Liver (tissue), 9 donors: ENCODE measurements around the gene DNAH2. TPM values are rescaled to one million over a fixed set of nuclear protein-coding genes. Genes with fewer than 3 reads are reported as not detected.

ENCODE experiments used
- DNase-seq: peaks from one replicate; pipeline ENCODE4 v3.0.0-alpha.2; 2017; ENCODE audit warnings: low spot score
- H3K27ac ChIP-seq, 2 donors: one replicate each; pipeline ENCODE4 v1.7.0; 2013; ENCODE audit warnings: inconsistent platforms in 2 of 2, low read length in 2 of 2, control low read depth in 1 of 2, low read depth in 1 of 2, mild to moderate bottlenecking in 1 of 2
- H3K27me3 ChIP-seq, 4 donors: one replicate each; pipeline versions ENCODE4 v1.6.1 to v1.7.0; 2013; ENCODE audit warnings: low read length in 3 of 4, inconsistent platforms in 1 of 4, mild to moderate bottlenecking in 1 of 4, moderate library complexity in 1 of 4; ENCODE audit not compliant: control insufficient read depth in 4 of 4, insufficient read depth in 4 of 4
- H3K36me3 ChIP-seq, 4 donors: one replicate each; pipeline versions ENCODE4 v1.6.1 to v1.7.0; 2013; ENCODE audit warnings: low read length in 3 of 4, mild to moderate bottlenecking in 3 of 4, low read depth in 1 of 4, moderate library complexity in 1 of 4; ENCODE audit not compliant: control insufficient read depth in 4 of 4, insufficient read depth in 3 of 4
- H3K4me1 ChIP-seq, 4 donors: one replicate each; pipeline versions ENCODE4 v1.6.1 to v1.7.0; 2013; ENCODE audit warnings: low read length in 3 of 4, mild to moderate bottlenecking in 3 of 4, moderate library complexity in 1 of 4; ENCODE audit not compliant: control insufficient read depth in 4 of 4, insufficient read depth in 4 of 4
- H3K4me3 ChIP-seq, 3 donors: one replicate each; pipeline versions ENCODE4 v1.6.1 to v1.7.0; 2013; ENCODE audit warnings: low read length in 3 of 3, control low read depth in 1 of 3, low read depth in 1 of 3, mild to moderate bottlenecking in 1 of 3
- H3K9ac ChIP-seq, 2 donors: one replicate each; pipeline ENCODE4 v1.7.0; 2013; ENCODE audit warnings: low read length in 2 of 2, mild to moderate bottlenecking in 2 of 2, moderate library complexity in 2 of 2, control low read depth in 1 of 2, low read depth in 1 of 2
- H3K9me3 ChIP-seq, 4 donors: one replicate each; pipeline versions ENCODE4 v1.6.1 to v1.7.0; 2013; ENCODE audit warnings: low read length in 3 of 4; ENCODE audit not compliant: control insufficient read depth in 4 of 4
- ATF3 ChIP-seq: IDR thresholded peaks from 2 replicates; pipeline ENCODE4 v1.6.1; 2016; ENCODE audit warnings: antibody characterized with exemption
- CTCF ChIP-seq: fragments of 150-350 bp; IDR thresholded peaks from 2 replicates; pipeline ENCODE4 v1.5.1; 2017; ENCODE audit warnings: improper control_type of control experiment, low read depth, low read length; ENCODE audit not compliant: missing input control
- EGR1 ChIP-seq, 2 donors: IDR thresholded peaks; 2 replicates each; pipeline ENCODE4 v1.6.1; 2016 to 2018; ENCODE audit warnings: antibody characterized with exemption in 2 of 2, low read depth in 2 of 2
- FOXA1 ChIP-seq: IDR thresholded peaks from 2 replicates; pipeline ENCODE4 v1.6.1; 2016; ENCODE audit warnings: antibody characterized with exemption
- FOXA2 ChIP-seq: IDR thresholded peaks from 2 replicates; pipeline ENCODE4 v1.6.1; 2016; ENCODE audit warnings: antibody characterized with exemption
- GABPA ChIP-seq, 2 donors: IDR thresholded peaks in 1 of 2; conservative IDR thresholded peaks in 1 of 2; 2 replicates each; pipeline ENCODE4 v1.6.1; 2016; ENCODE audit warnings: antibody characterized with exemption in 2 of 2, mild to moderate bottlenecking in 1 of 2, moderate library complexity in 1 of 2
- HNF4A ChIP-seq, 2 donors: conservative IDR thresholded peaks; 2 replicates each; pipeline ENCODE4 v1.6.1; 2016; ENCODE audit warnings: antibody characterized with exemption in 2 of 2, mild to moderate bottlenecking in 2 of 2
- HNF4G ChIP-seq: IDR thresholded peaks from 2 replicates; pipeline ENCODE4 v1.6.1; 2016; ENCODE audit warnings: antibody characterized with exemption
- JUND ChIP-seq, 2 donors: IDR thresholded peaks; 2 replicates each; pipeline ENCODE4 v1.6.1; 2016; ENCODE audit warnings: antibody characterized with exemption in 2 of 2
- MAX ChIP-seq: IDR thresholded peaks from 2 replicates; pipeline ENCODE4 v1.6.1; 2016; ENCODE audit warnings: antibody characterized with exemption
- NR2F2 ChIP-seq: IDR thresholded peaks from 2 replicates; pipeline ENCODE4 v1.6.1; 2016; ENCODE audit warnings: antibody characterized with exemption
- RAD21 ChIP-seq, 2 donors: IDR thresholded peaks; 2 replicates each; pipeline ENCODE4 v1.6.1; 2016; ENCODE audit warnings: antibody characterized with exemption in 2 of 2, mild to moderate bottlenecking in 2 of 2
- REST ChIP-seq: IDR thresholded peaks from 2 replicates; pipeline ENCODE4 v1.6.1; 2016; ENCODE audit warnings: antibody characterized with exemption, mild to moderate bottlenecking
- RXRA ChIP-seq, 2 donors: IDR thresholded peaks; 2 replicates each; pipeline ENCODE4 v1.6.1; 2017 to 2018; ENCODE audit warnings: antibody characterized with exemption in 2 of 2, mild to moderate bottlenecking in 1 of 2
- SP1 ChIP-seq: IDR thresholded peaks from 2 replicates; pipeline ENCODE4 v1.6.1; 2018; ENCODE audit warnings: antibody characterized with exemption, mild to moderate bottlenecking
- TAF1 ChIP-seq: conservative IDR thresholded peaks from 2 replicates; pipeline ENCODE4 v1.6.1; 2016; ENCODE audit warnings: antibody characterized with exemption, mild to moderate bottlenecking
- YY1 ChIP-seq: IDR thresholded peaks from 2 replicates; pipeline ENCODE4 v1.6.1; 2016; ENCODE audit warnings: antibody characterized with exemption, mild to moderate bottlenecking
- ZBTB33 ChIP-seq: IDR thresholded peaks from 2 replicates; pipeline ENCODE4 v1.6.1; 2016; ENCODE audit warnings: antibody characterized with exemption
- WGBS: extraction: QIAGEN DNeasy Blood & Tissue Kit; methylation state at CpG from one replicate; pipeline ENCODE4 v1.1.7; 2013; 5-methylcytosine and 5-hydroxymethylcytosine counted together
- polyA plus RNA-seq, 2 donors: library from polyadenylated mRNA; stranded (reverse) in 1 of 2; unstranded in 1 of 2; fragments of 200-250 nt in 1 of 2; fragments of >200 nt in 1 of 2; fragmentation: Nextera tagmentation in 1 of 2; extraction: Ambion mirVana in 1 of 2; gene quantifications; one replicate each; pipeline versions ENCODE4 v1.2.1 to v1.2.3, GENCODE V29; 2013 to 2015
- total RNA-seq, 2 donors: library from RNA; depleted of rRNA; stranded (reverse); fragments of >200 nt; gene quantifications; one replicate each; pipeline ENCODE4 v1.2.3, GENCODE V29; 2014
- donor health status: healthy.
- donor health status: healthy.
- donor health status: healthy.
- donor health status: healthy.
- donor health status: healthy.

DNAH2 gene
- total and polyA plus RNA-seq, 4 donors, result under 0.01 to 0.25 (median 0.05) TPM

GRCh38 chr17:7849130-7849750 is 131.7 kb downstream of the DNAH2 start:
- peaks cover 22 to 54% (median 30%) of the 10 kb centered on the region in 4 donors for H3K36me3 ChIP-seq
- DNase-seq, result no peak
- no peaks in the 10 kb centered on the region for H3K27me3 ChIP-seq
- H3K9me3 ChIP-seq, result no peaks in the 10 kb centered on the region
- 85% methylated on average over 35 of the region's 35 CpGs for WGBS
- peaks cover 0 to 17% (median 12%) of the 10 kb centered on the region in 4 donors for H3K4me1 ChIP-seq
- no peak overlapping the region for H3K27ac ChIP-seq
- no peak overlapping the region for H3K9ac ChIP-seq
- TF ChIP-seq YY1 (no peak), MAX (no peak), GABPA (IDR thresholded peaks at IDR 0.05 in 1 of 2, conservative IDR thresholded peaks at IDR 0.05 in 1 of 2) (no peak), RXRA (IDR thresholded peaks at IDR 0.05) (no peak), FOXA1 (no peak), HNF4A (conservative IDR thresholded peaks at IDR 0.05) (no peak), NR2F2 (no peak), SP1 (no peak), ATF3 (no peak), ZBTB33 (no peak), JUND (IDR thresholded peaks at IDR 0.05) (no peak), HNF4G (no peak), EGR1 (IDR thresholded peaks at IDR 0.05; ENCODE audit: low read depth in 2 of 2) (no peak), TAF1 (no peak), REST (no peak), RAD21 (IDR thresholded peaks at IDR 0.05) (no peak), FOXA2 (no peak), CTCF (no peak)
- H3K4me3 ChIP-seq, result no peak overlapping the region
